Neural progenitor cell (in vitro differentiated cells): ENCODE data around the gene SYT1. TPM values are rescaled to one million over a fixed set of nuclear protein-coding genes. Genes with fewer than 3 reads are reported as not detected.

Experiments
- DNase-seq: peaks from one replicate; pipeline ENCODE4 v3.0.0-alpha.2; 2016; ENCODE audit warnings: low spot score
- H2AFZ ChIP-seq: fragments of 200-600 bp; sonication (generic); replicated peaks from 2 replicates; pipeline ENCODE4 v1.6.1; 2016; ENCODE audit warnings: antibody characterized with exemption
- H3F3A ChIP-seq: fragments of 200-600 bp; sonication (generic); 2 replicates; pipeline ENCODE4 v1.6.1; 2016; ENCODE audit warnings: antibody characterized with exemption, low read depth
- H3K27ac ChIP-seq: fragments of 200-600 bp; sonication (generic); 2 replicates; pipeline ENCODE4 v1.5.1; 2016; ENCODE audit warnings: mild to moderate bottlenecking
- H3K27me3 ChIP-seq: fragments of 200-600 bp; sonication (generic); 2 replicates; pipeline ENCODE4 v1.6.1; 2016; ENCODE audit warnings: mild to moderate bottlenecking, moderate library complexity
- H3K36me3 ChIP-seq: fragments of 200-600 bp; sonication (generic); 2 replicates; pipeline ENCODE4 v1.5.1; 2016
- H3K4me1 ChIP-seq: fragments of 200-600 bp; sonication (generic); 2 replicates; pipeline ENCODE4 v1.6.1; 2016; ENCODE audit warnings: mixed run types
- H3K4me2 ChIP-seq: fragments of 200-600 bp; sonication (generic); 2 replicates; pipeline ENCODE4 v1.6.1; 2016
- H3K4me3 ChIP-seq: fragments of 200-600 bp; sonication (generic); 2 replicates; pipeline ENCODE4 v1.5.1; 2016
- H3K79me2 ChIP-seq: fragments of 200-600 bp; sonication (generic); 2 replicates; pipeline ENCODE4 v1.6.1; 2016; ENCODE audit warnings: low read depth
- H3K9ac ChIP-seq: fragments of 200-600 bp; sonication (generic); 2 replicates; pipeline ENCODE4 v1.6.1; 2016
- H3K9me3 ChIP-seq: fragments of 200-600 bp; sonication (generic); 2 replicates; pipeline ENCODE4 v1.5.1; 2016; ENCODE audit warnings: low read depth
- H4K20me1 ChIP-seq: fragments of 200-600 bp; sonication (generic); 2 replicates; pipeline ENCODE4 v1.6.1; 2016; ENCODE audit warnings: low read depth
- H3K27ac Mint-ChIP-seq: 3 replicates; pipeline ENCODE4 v1.8.0; 2021; ENCODE audit warnings: mixed read lengths
- H3K27me3 Mint-ChIP-seq: 2 replicates; pipeline ENCODE4 v1.8.0; 2022; ENCODE audit warnings: low read depth, mild to moderate bottlenecking, inconsistent platforms, moderate library complexity, mixed read lengths; ENCODE audit not compliant: insufficient read depth
- H3K36me3 Mint-ChIP-seq: 3 replicates; pipeline ENCODE4 v1.8.0; 2021; ENCODE audit warnings: mixed read lengths
- H3K4me1 Mint-ChIP-seq: 3 replicates; pipeline ENCODE4 v1.8.0; 2021; ENCODE audit warnings: mixed read lengths
- H3K4me3 Mint-ChIP-seq: 3 replicates; pipeline ENCODE4 v1.8.0; 2021; ENCODE audit warnings: mild to moderate bottlenecking, moderate library complexity, mixed read lengths
- H3K9me3 Mint-ChIP-seq: 3 replicates; pipeline ENCODE4 v1.8.0; 2020; ENCODE audit warnings: mixed read lengths
- EZH2 ChIP-seq: fragments of 200-600 bp; sonication (generic); IDR thresholded peaks from 2 replicates; pipeline ENCODE4 v1.6.1; 2017; ENCODE audit warnings: antibody characterized with exemption, mild to moderate bottlenecking, moderate library complexity
- EZH2phosphoT487 ChIP-seq: fragments of 200-600 bp; sonication (generic); IDR thresholded peaks from 2 replicates; pipeline ENCODE4 v1.6.1; 2017; ENCODE audit warnings: antibody characterized with exemption
- total RNA-seq: library from RNA; depleted of rRNA; stranded (reverse); fragments of >200 nt; gene quantifications from 2 replicates; pipeline ENCODE4 v1.2.3, GENCODE V29; 2015; ENCODE audit warnings: low replicate concordance
- TF ChIP-seq, protein P1 (sequence below): fragments of 200-600 bp; sonication (generic); IDR thresholded peaks from 2 replicates; pipeline ENCODE4 v1.5.1; 2017; ENCODE audit warnings: antibody characterized with exemption, mild to moderate bottlenecking

Gene SYT1
- total RNA-seq, 1 donor from 2014 or later, result 36.9 TPM

DNA sequence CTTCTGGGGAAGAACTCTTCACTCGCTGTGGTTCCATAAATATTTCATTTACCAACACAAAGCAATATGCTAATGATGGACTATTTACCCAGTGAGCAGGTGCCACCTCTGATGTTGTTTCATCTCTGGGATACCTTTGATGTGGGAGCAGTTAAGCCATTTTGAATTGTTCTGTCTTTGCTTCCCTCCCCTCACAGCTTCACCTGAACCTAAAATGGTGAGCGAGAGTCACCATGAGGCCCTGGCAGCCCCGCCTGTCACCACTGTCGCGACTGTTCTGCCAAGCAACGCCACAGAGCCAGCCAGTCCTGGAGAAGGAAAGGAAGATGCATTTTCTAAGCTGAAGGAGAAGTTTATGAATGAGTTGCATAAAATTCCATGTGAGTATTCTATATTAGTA lies 352.7 kb downstream of the SYT1 start:
- Mint-ChIP-seq H3K27ac (no peak overlapping the region), H3K36me3 (peaks cover 9% of the 10 kb centered on the region), H3K27me3 (no peaks in the 10 kb centered on the region), H3K4me3 (no peak overlapping the region), H3K9me3 (peaks cover 8% of the 10 kb centered on the region), H3K4me1 (no peaks in the 10 kb centered on the region)
- Histone ChIP-seq H3F3A (no peaks in the 10 kb centered on the region), H3K4me3 (no peak overlapping the region), H2AFZ (no peak overlapping the region), H4K20me1 (no peaks in the 10 kb centered on the region), H3K9ac (no peak overlapping the region), H3K27ac (no peak overlapping the region), H3K9me3 (peaks cover 23% of the 10 kb centered on the region), H3K79me2 (peaks cover 10% of the 10 kb centered on the region), H3K4me2 (no peak overlapping the region), H3K27me3 (no peaks in the 10 kb centered on the region), H3K4me1 (no peaks in the 10 kb centered on the region), H3K36me3 (peaks cover 23% of the 10 kb centered on the region)
- TF ChIP-seq, protein P1, sequence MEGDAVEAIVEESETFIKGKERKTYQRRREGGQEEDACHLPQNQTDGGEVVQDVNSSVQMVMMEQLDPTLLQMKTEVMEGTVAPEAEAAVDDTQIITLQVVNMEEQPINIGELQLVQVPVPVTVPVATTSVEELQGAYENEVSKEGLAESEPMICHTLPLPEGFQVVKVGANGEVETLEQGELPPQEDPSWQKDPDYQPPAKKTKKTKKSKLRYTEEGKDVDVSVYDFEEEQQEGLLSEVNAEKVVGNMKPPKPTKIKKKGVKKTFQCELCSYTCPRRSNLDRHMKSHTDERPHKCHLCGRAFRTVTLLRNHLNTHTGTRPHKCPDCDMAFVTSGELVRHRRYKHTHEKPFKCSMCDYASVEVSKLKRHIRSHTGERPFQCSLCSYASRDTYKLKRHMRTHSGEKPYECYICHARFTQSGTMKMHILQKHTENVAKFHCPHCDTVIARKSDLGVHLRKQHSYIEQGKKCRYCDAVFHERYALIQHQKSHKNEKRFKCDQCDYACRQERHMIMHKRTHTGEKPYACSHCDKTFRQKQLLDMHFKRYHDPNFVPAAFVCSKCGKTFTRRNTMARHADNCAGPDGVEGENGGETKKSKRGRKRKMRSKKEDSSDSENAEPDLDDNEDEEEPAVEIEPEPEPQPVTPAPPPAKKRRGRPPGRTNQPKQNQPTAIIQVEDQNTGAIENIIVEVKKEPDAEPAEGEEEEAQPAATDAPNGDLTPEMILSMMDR, result no peak
- TF ChIP-seq EZH2phosphoT487, result no peak
- no peak for TF ChIP-seq EZH2
- DNase-seq, result no peak

DNA sequence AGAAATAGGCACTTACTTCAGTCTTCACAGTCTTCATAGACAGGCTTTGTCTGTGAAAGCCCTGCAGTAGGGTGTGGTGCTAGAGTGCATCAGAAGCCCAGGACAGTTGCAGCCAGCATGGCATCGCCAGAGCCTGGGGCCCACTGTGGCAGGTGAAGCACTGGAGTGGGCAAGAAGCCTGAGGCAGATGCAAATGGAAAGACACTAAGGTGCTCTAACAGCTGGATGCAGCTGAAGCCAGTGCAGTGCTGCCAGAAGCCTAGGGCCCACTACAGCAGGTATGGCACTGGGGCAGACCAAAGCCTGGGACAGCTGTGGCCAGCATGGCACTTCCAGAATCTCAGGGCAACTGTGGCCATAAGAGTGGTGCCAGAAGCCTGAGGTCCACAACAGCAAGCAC lies 358.6 kb downstream of the SYT1 start:
- Histone ChIP-seq H3F3A (no peaks in the 10 kb centered on the region), H3K4me3 (no peak overlapping the region), H3K27ac (no peak overlapping the region), H3K9ac (no peak overlapping the region), H3K4me1 (no peaks in the 10 kb centered on the region), H4K20me1 (no peaks in the 10 kb centered on the region), H3K27me3 (no peaks in the 10 kb centered on the region), H3K36me3 (peaks cover 18% of the 10 kb centered on the region), H3K4me2 (no peak overlapping the region), H2AFZ (no peak overlapping the region), H3K9me3 (peaks cover 23% of the 10 kb centered on the region), H3K79me2 (peaks cover 10% of the 10 kb centered on the region)
- Mint-ChIP-seq H3K36me3 (peaks cover 15% of the 10 kb centered on the region), H3K4me3 (no peak overlapping the region), H3K27me3 (no peaks in the 10 kb centered on the region), H3K4me1 (no peaks in the 10 kb centered on the region), H3K9me3 (peaks cover 15% of the 10 kb centered on the region), H3K27ac (no peak overlapping the region)
- TF ChIP-seq EZH2 (no peak), EZH2phosphoT487 (no peak)
- TF ChIP-seq, protein P1, result no peak
- DNase-seq, result no peak

DNA sequence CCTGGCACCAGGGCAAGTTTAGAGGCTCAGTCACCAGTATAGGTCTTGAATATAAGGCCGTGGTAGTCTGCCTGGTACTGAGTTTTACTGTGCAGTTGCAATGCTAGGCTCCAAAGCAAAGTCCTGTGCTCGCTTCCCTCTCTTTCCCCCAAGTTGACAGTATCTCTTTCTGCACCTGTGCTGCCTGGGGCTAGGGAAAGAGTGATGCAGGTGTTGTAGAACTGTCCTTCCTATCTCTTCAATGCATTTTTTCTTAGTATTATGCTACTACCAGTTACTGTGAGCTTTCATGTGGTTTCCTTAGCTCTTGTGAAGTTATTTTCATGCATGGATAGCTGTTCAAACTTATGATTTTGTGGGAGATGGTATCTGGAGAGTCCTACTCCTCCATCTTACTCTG lies 359.2 kb downstream of the SYT1 start:
- H3K27me3 Mint-ChIP-seq, result no peaks in the 10 kb centered on the region
- no peaks in the 10 kb centered on the region for H3K27me3 ChIP-seq
- peaks cover 12% of the 10 kb centered on the region for H3K36me3 ChIP-seq
- no peaks in the 10 kb centered on the region for H3F3A ChIP-seq
- H3K9me3 ChIP-seq, result peaks cover 23% of the 10 kb centered on the region
- no peak overlapping the region for H3K4me2 ChIP-seq
- H3K4me3 ChIP-seq, result no peak overlapping the region
- H2AFZ ChIP-seq, result no peak overlapping the region
- no peak overlapping the region for H3K9ac ChIP-seq
- no peaks in the 10 kb centered on the region for H3K4me1 Mint-ChIP-seq
- H4K20me1 ChIP-seq, result no peaks in the 10 kb centered on the region
- no peak overlapping the region for H3K27ac Mint-ChIP-seq
- TF ChIP-seq, protein P1, result no peak
- TF ChIP-seq EZH2phosphoT487 (no peak), EZH2 (no peak)
- peaks cover 10% of the 10 kb centered on the region for H3K79me2 ChIP-seq
- peaks cover 13% of the 10 kb centered on the region for H3K36me3 Mint-ChIP-seq
- no peak for DNase-seq
- H3K9me3 Mint-ChIP-seq, result peaks cover 15% of the 10 kb centered on the region
- no peak overlapping the region for H3K4me3 Mint-ChIP-seq
- H3K4me1 ChIP-seq, result no peaks in the 10 kb centered on the region
- H3K27ac ChIP-seq, result no peak overlapping the region
